Measurements from ENCODE around the gene PPP4R2.

DNA sequence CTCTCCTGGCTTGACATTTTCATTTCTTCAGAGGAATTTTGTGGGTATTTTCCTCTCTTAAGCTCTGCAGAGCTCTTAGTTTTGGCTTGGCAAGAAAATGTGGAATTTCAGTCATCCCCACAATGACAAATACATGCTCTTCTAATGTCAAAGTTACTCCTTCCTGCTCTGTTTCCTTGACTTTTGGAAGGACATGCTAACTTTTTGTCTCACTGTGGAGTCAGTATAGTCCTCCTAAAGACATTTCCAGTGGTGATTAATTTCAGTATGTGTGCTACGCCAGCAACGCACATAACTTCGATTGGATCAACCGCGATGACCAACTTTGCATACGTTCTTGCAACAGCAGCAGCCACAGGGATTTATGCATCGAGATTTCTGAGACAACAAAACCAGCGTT lies 78.2 kb downstream of the PPP4R2 start:
- no peak for TF ChIP-seq EZH2 (IDR thresholded peaks at IDR 0.05; ENCODE audit: low read depth)
- TF ChIP-seq, protein P1, sequence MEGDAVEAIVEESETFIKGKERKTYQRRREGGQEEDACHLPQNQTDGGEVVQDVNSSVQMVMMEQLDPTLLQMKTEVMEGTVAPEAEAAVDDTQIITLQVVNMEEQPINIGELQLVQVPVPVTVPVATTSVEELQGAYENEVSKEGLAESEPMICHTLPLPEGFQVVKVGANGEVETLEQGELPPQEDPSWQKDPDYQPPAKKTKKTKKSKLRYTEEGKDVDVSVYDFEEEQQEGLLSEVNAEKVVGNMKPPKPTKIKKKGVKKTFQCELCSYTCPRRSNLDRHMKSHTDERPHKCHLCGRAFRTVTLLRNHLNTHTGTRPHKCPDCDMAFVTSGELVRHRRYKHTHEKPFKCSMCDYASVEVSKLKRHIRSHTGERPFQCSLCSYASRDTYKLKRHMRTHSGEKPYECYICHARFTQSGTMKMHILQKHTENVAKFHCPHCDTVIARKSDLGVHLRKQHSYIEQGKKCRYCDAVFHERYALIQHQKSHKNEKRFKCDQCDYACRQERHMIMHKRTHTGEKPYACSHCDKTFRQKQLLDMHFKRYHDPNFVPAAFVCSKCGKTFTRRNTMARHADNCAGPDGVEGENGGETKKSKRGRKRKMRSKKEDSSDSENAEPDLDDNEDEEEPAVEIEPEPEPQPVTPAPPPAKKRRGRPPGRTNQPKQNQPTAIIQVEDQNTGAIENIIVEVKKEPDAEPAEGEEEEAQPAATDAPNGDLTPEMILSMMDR (conservative IDR thresholded peaks at IDR 0.05) = no peak
